Keratinocyte (primary cell): ENCODE data around the gene KIR2DL1. TPM values are rescaled to one million over a fixed set of nuclear protein-coding genes. Genes with fewer than 3 reads are reported as not detected.

Experiments
- DNase-seq: peaks from one replicate; pipeline ENCODE4 v3.0.0-alpha.2; 2011; ENCODE audit warnings: low read depth, missing footprints, low spot score
- FAIRE-seq: peaks from 2 replicates; lab custom pipeline; 2011; peaks lifted over from hg19 to GRCh38; lab: Jason Lieb, UNC
- H2AFZ ChIP-seq: 2 replicates; pipeline ENCODE4 v1.6.0; 2012; ENCODE audit warnings: low read length, control low read depth, inconsistent platforms; ENCODE audit not compliant: control insufficient read depth
- H3K27ac ChIP-seq: 2 replicates; pipeline ENCODE4 v1.5.1; 2011; ENCODE audit warnings: low read length; ENCODE audit not compliant: control insufficient read depth, insufficient read depth
- H3K27me3 ChIP-seq: 3 replicates; pipeline ENCODE4 v1.6.0; 2011; ENCODE audit warnings: low read length; ENCODE audit not compliant: control insufficient read depth, insufficient read depth; ENCODE audit errors: extremely low read depth
- H3K36me3 ChIP-seq, 2 experiments: 2 replicates in 1 of 2; 3 replicates in 1 of 2; pipeline ENCODE4 v1.5.1; 2011; ENCODE audit warnings: low read length in 2 of 2, mild to moderate bottlenecking in 1 of 2; ENCODE audit not compliant: control insufficient read depth in 2 of 2, insufficient read depth in 2 of 2; ENCODE audit errors: extremely low read depth in 1 of 2
- H3K4me1 ChIP-seq: 3 replicates; pipeline ENCODE4 v1.5.1; 2011; ENCODE audit warnings: low read length; ENCODE audit not compliant: control insufficient read depth, insufficient read depth; ENCODE audit errors: extremely low read depth
- H3K4me2 ChIP-seq: 3 replicates; pipeline ENCODE4 v1.6.0; 2011; ENCODE audit warnings: low read depth, low read length; ENCODE audit not compliant: control insufficient read depth, insufficient read depth; ENCODE audit errors: extremely low read depth
- H3K4me3 ChIP-seq, 3 experiments: fragments of 200-600 bp in 1 of 3; sonication (generic) in 1 of 3; 2 replicates in 2 of 3; 3 replicates in 1 of 3; pipeline ENCODE4 v1.5.1; 2011 to 2016; ENCODE audit warnings: low read length in 3 of 3, mild to moderate bottlenecking in 3 of 3, control low read depth in 2 of 3, inconsistent platforms in 1 of 3, low read depth in 1 of 3, mixed read lengths in 1 of 3, mixed run types in 1 of 3, moderate library complexity in 1 of 3; ENCODE audit not compliant: control insufficient read depth in 2 of 3, insufficient read depth in 2 of 3; ENCODE audit errors: extremely low read depth in 1 of 3
- H3K79me2 ChIP-seq: 2 replicates; pipeline ENCODE4 v1.6.0; 2012; ENCODE audit warnings: low read length; ENCODE audit not compliant: control insufficient read depth, insufficient read depth
- H3K9ac ChIP-seq: 3 replicates; pipeline ENCODE4 v1.6.0; 2011; ENCODE audit warnings: low read length; ENCODE audit not compliant: control insufficient read depth, insufficient read depth; ENCODE audit errors: extremely low read depth
- H3K9me1 ChIP-seq: 3 replicates; pipeline ENCODE4 v1.6.0; 2011; ENCODE audit warnings: low read length; ENCODE audit not compliant: control insufficient read depth, insufficient read depth; ENCODE audit errors: extremely low read depth
- H3K9me3 ChIP-seq: 2 replicates; pipeline ENCODE4 v1.5.1; 2012; ENCODE audit warnings: low read depth, low read length; ENCODE audit not compliant: control insufficient read depth
- H4K20me1 ChIP-seq: 3 replicates; pipeline ENCODE4 v1.6.0; 2011; ENCODE audit warnings: low read length; ENCODE audit not compliant: control insufficient read depth, insufficient read depth; ENCODE audit errors: extremely low read depth
- CTCF ChIP-seq, 3 experiments: IDR thresholded peaks in 1 of 3; conservative IDR thresholded peaks in 1 of 3; optimal IDR thresholded peaks in 1 of 3; 2 replicates in 2 of 3; 3 replicates in 1 of 3; pipeline versions ENCODE3 to v1.5.1; 2011; ENCODE audit warnings: low read length in 3 of 3, mild to moderate bottlenecking in 3 of 3, moderate library complexity in 2 of 3, control low read depth in 1 of 3, inconsistent platforms in 1 of 3; ENCODE audit not compliant: insufficient read depth in 2 of 3; ENCODE audit errors: extremely low read depth in 1 of 3
- EZH2 ChIP-seq: IDR thresholded peaks from one replicate; pipeline ENCODE4 v1.6.1; 2012; ENCODE audit warnings: inconsistent platforms, mild to moderate bottlenecking, low read length, moderate library complexity
- dilution Hi-C: fragments of 300-500 bp; cut with MboI; formaldehyde crosslinking; loops from one replicate; pipeline ENCODE4 v1.7.0; 2020; ENCODE audit warnings: low sequenced_read_pairs; ENCODE audit not compliant: extremely low pct_ligation_motif_present
- polyA plus RNA-seq, 5 experiments: library from polyadenylated mRNA; depleted of rRNA in 3 of 5; stranded (reverse) in 3 of 5; stranded (forward) in 1 of 5; unstranded in 1 of 5; fragments of >200 nt; gene quantifications; 1 replicate in 1 of 5; 2 replicates in 3 of 5; 3 replicates in 1 of 5; pipeline versions ENCODE4 v1.2.1 to v1.2.3, GENCODE V29; 2011 to 2012; ENCODE audit warnings: missing spikeins in 2 of 5, low read depth in 1 of 5, low replicate concordance in 1 of 5

The KIR2DL1 gene
- polyA plus RNA-seq, 1 donor (not counting 4 experiments of a cell fraction or from before 2014, with no cell fraction given), result not detected

GRCh38 chr19:54795758-54796157, 26.2 kb downstream of the KIR2DL1 start:
- Histone ChIP-seq H3K79me2 (no peaks in the 10 kb centered on the region), H3K27me3 (no peaks in the 10 kb centered on the region), H3K9ac (no peak overlapping the region), H3K4me3 (no peak overlapping the region), H3K27ac (no peak overlapping the region), H3K9me3 (peaks cover 2% of the 10 kb centered on the region), H3K4me2 (no peak overlapping the region), H4K20me1 (no peaks in the 10 kb centered on the region), H3K9me1 (no peaks in the 10 kb centered on the region), H3K4me1 (no peaks in the 10 kb centered on the region), H2AFZ (no peak overlapping the region), H3K36me3 (no peaks in the 10 kb centered on the region)
- FAIRE-seq (no peak), DNase-seq (no peak)
- TF ChIP-seq EZH2, result no peak
- TF ChIP-seq CTCF (optimal IDR thresholded peaks at IDR 0.05 in 1 of 3, IDR thresholded peaks at IDR 0.05 in 1 of 3, conservative IDR thresholded peaks at IDR 0.05 in 1 of 3; ENCODE audit: extremely low read depth in 1 of 3, insufficient read depth in 2 of 3, low read length in 3 of 3), result no peak
- dilution Hi-C loops, result no loop called here

GRCh38 chr19:54803410-54803809, 33.8 kb downstream of the KIR2DL1 start, which contains the start of gene KIR2DL4:
TSS of gene KIR2DL4 (plus strand) at chr19:54803610. CDS start at chr19:54803652, 42 bp downstream.
- Histone ChIP-seq H3K9me1 (no peaks in the 10 kb centered on the region), H4K20me1 (no peaks in the 10 kb centered on the region), H3K27ac (no peak within 1 kb of the TSS), H3K4me3 (no peak within 1 kb of the TSS), H3K27me3 (no peaks in the 10 kb centered on the region), H3K9ac (no peak within 1 kb of the TSS), H3K36me3 (no peaks in the 10 kb centered on the region), H3K9me3 (peaks cover 14% of the 10 kb centered on the region), H3K4me2 (no peak within 1 kb of the TSS), H2AFZ (no peak within 1 kb of the TSS), H3K79me2 (no peaks in the 10 kb centered on the region), H3K4me1 (no peaks in the 10 kb centered on the region)
- dilution Hi-C loops, result no loop called here
- FAIRE-seq (no peak), DNase-seq (no peak)
- TF ChIP-seq EZH2 (no peak), CTCF (optimal IDR thresholded peaks at IDR 0.05 in 1 of 3, IDR thresholded peaks at IDR 0.05 in 1 of 3, conservative IDR thresholded peaks at IDR 0.05 in 1 of 3; ENCODE audit: extremely low read depth in 1 of 3, insufficient read depth in 2 of 3, low read length in 3 of 3) (no peak)
